GM12864 (cell line): ENCODE data around the gene PCDH19.

ENCODE experiments used
- DNase-seq: peaks from one replicate; pipeline ENCODE4 v3.0.0-alpha.2; 2011; ENCODE audit warnings: low read depth
- H3K4me3 ChIP-seq: 2 replicates; pipeline ENCODE4 v1.5.1; 2011; ENCODE audit warnings: mild to moderate bottlenecking, low read depth, low read length, control low read depth
- CTCF ChIP-seq: IDR thresholded peaks from 2 replicates; pipeline ENCODE4 v1.5.1; 2011; ENCODE audit warnings: low read depth, mild to moderate bottlenecking, moderate library complexity, low read length, control low read depth, inconsistent platforms; ENCODE audit errors: missing control alignments

Gene PCDH19

GRCh38 chrX:100264200-100264599 lies 145.9 kb downstream of the PCDH19 start:
- H3K4me3 ChIP-seq, result no peak overlapping the region
- DNase-seq, result peak; percentile 2
- no peak for TF ChIP-seq CTCF

GRCh38 chrX:100263650-100264049 lies 146.4 kb downstream of the PCDH19 start:
- no peak overlapping the region for H3K4me3 ChIP-seq
- TF ChIP-seq CTCF, result no peak
- no peak for DNase-seq

GRCh38 chrX:100248885-100249493 lies 161.1 kb downstream of the PCDH19 start:
- no peak for DNase-seq
- no peak overlapping the region for H3K4me3 ChIP-seq
- TF ChIP-seq CTCF, result no peak

GRCh38 chrX:100247826-100248225 lies 162.2 kb downstream of the PCDH19 start:
- H3K4me3 ChIP-seq, result no peak overlapping the region
- DNase-seq, result no peak
- no peak for TF ChIP-seq CTCF

GRCh38 chrX:100244681-100245080 lies 165.4 kb downstream of the PCDH19 start:
- H3K4me3 ChIP-seq, result no peak overlapping the region
- TF ChIP-seq CTCF, result no peak
- DNase-seq, result no peak
